A673 (cell line): Measurements from ENCODE around the gene SLC22A13.

Experiments used
- CTCF ChIP-seq: fragments of 300-800, 200-600 bp; sonication (generic); conservative IDR thresholded peaks from 2 replicates; pipeline ENCODE4 v1.5.1; 2017; ENCODE audit warnings: low read depth, mild to moderate bottlenecking, antibody characterized with exemption, low read length, moderate library complexity, mixed read lengths
- EZH2 ChIP-seq: fragments of 200-600 bp; sonication (generic); IDR thresholded peaks from 2 replicates; pipeline ENCODE4 v1.6.1; 2017; ENCODE audit warnings: borderline replicate concordance, low read depth, mild to moderate bottlenecking, mixed read lengths, antibody characterized with exemption, low read length; ENCODE audit not compliant: poor library complexity, severe bottlenecking

DNA sequence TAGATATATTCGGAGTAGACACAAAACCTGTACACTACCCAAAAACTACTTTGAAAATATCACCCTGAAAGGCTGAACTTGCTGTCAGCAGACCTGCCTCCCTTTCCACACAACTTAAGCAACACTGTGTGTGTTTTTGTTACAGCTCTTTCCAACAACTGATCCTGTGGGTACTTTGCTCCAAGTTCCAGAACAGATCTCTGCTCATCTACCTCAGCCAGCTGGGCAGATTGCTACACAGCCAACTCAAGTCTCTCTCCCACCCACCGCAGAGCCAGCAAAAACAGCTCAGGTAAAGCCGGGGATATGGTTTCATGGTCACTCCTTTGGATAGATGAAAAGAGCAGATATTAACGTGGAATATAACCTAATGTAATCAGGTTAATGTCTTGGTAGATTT lies 19.7 kb upstream of the SLC22A13 start:
- TF ChIP-seq CTCF = no peak
- no peak for TF ChIP-seq EZH2
